Mucosa of descending colon (tissue), 3 donors: ENCODE data around the gene SPATA31E1. TPM values are rescaled to one million over a fixed set of nuclear protein-coding genes. Genes with fewer than 3 reads are reported as not detected.

ENCODE experiments used
- ATAC-seq: fragments of 200-7000 bp; cut with Tn5 transposase; one replicate; pipeline ENCODE4 v1.9.1; 2020; ENCODE audit warnings: mild to moderate bottlenecking, moderate library complexity
- DNase-seq, 3 donors: peaks; one replicate each; pipeline ENCODE4 v3.0.0-alpha.2; 2020
- H3K36me3 ChIP-seq: fragments of 200-600 bp; one replicate; pipeline ENCODE4 v1.8.0; 2021; ENCODE audit warnings: low read depth, mild to moderate bottlenecking
- H3K4me1 ChIP-seq: fragments of 200-600 bp; one replicate; pipeline ENCODE4 v1.8.0; 2021; ENCODE audit warnings: low read depth, mild to moderate bottlenecking
- H3K4me3 ChIP-seq: fragments of 200-600 bp; one replicate; pipeline ENCODE4 v1.8.0; 2021; ENCODE audit warnings: mild to moderate bottlenecking
- H3K9me3 ChIP-seq: fragments of 200-600 bp; one replicate; pipeline ENCODE4 v1.8.0; 2021; ENCODE audit warnings: mild to moderate bottlenecking
- intact Hi-C, 2 donors: fragments of 100-400 bp; cut with DNase I in 1 of 2; cut with micrococcal nuclease in 1 of 2; formaldehyde crosslinking; loops; one replicate each; pipeline versions ENCODE4 v1.11.0 to v1.11.1; 2022; cut with DNase I, micrococcal nuclease
- total RNA-seq, 3 donors: library from RNA; stranded (reverse); fragmentation: NEBNext Ultra II Directional in 2 of 3; extraction: Animal tissue kit (Norgen Biotek cat#: 25700) in 2 of 3; gene quantifications; one replicate each; pipeline versions ENCODE4 v1.2.1 to v1.2.4, GENCODE V29; 2021 to 2023
- TF ChIP-seq, protein P1 (sequence below): fragments of 200-600 bp; IDR thresholded peaks from one replicate; pipeline ENCODE4 v1.8.0; 2022; ENCODE audit warnings: antibody characterized with exemption, mild to moderate bottlenecking
- donor health status: DM: no; HTN: no; CAD: no; lungs with moderate emphysema.
- donor health status: DM: no; HTN: no; CAD: no.
- donor health status: DM: no; HTN: yes; CAD: no.

The SPATA31E1 gene
- total RNA-seq, 3 donors from 2014 or later, result 0.06 TPM; not detected in 2

- no peak for DNase-seq
- Histone ChIP-seq H3K9me3 (peaks cover 2% of the 10 kb centered on the region), H3K36me3 (no peaks in the 10 kb centered on the region), H3K4me3 (no peak overlapping the region), H3K4me1 (no peaks in the 10 kb centered on the region)
- no peak for ATAC-seq
- intact Hi-C loops, result no loop called here
- TF ChIP-seq, protein P1, sequence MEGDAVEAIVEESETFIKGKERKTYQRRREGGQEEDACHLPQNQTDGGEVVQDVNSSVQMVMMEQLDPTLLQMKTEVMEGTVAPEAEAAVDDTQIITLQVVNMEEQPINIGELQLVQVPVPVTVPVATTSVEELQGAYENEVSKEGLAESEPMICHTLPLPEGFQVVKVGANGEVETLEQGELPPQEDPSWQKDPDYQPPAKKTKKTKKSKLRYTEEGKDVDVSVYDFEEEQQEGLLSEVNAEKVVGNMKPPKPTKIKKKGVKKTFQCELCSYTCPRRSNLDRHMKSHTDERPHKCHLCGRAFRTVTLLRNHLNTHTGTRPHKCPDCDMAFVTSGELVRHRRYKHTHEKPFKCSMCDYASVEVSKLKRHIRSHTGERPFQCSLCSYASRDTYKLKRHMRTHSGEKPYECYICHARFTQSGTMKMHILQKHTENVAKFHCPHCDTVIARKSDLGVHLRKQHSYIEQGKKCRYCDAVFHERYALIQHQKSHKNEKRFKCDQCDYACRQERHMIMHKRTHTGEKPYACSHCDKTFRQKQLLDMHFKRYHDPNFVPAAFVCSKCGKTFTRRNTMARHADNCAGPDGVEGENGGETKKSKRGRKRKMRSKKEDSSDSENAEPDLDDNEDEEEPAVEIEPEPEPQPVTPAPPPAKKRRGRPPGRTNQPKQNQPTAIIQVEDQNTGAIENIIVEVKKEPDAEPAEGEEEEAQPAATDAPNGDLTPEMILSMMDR, result no peak
Observed at GRCh38 chr9:87863882-87864465, 18.7 kb upstream of the SPATA31E1 start.

DNA sequence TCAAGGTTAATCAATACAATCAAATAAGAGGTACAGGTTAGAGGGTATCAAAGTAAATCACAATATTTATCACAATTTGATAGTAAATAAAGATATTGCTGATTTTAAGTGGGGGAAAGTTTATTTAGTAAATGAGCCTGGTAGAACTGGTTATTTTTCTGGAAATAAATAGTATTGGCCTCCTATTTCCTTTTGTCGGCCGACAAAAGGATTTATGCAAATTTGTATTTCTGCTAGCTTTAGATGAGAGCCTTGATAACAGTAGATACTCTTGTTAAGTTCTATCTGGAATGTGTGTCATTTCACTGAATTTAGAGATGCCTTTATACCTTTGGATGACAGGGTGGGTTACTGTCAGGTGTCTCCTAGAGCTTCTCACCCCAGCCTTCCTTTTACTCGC lies 17.8 kb upstream of the SPATA31E1 start:
- Histone ChIP-seq H3K36me3 (no peaks in the 10 kb centered on the region), H3K9me3 (peaks cover 2% of the 10 kb centered on the region), H3K4me1 (no peaks in the 10 kb centered on the region), H3K4me3 (no peak overlapping the region)
- DNase-seq, result no peak
- TF ChIP-seq, protein P1, result no peak
- intact Hi-C loops, result no loop called here
- ATAC-seq, result no peak

GRCh38 chr9:87865626-87866025 lies 17.1 kb upstream of the SPATA31E1 start:
- H3K4me3 ChIP-seq, result no peak overlapping the region
- intact Hi-C loops, result no loop called here
- no peaks in the 10 kb centered on the region for H3K36me3 ChIP-seq
- TF ChIP-seq, protein P1, result no peak
- peaks cover 2% of the 10 kb centered on the region for H3K9me3 ChIP-seq
- DNase-seq (no peak), ATAC-seq (peak; percentile 84)
- no peaks in the 10 kb centered on the region for H3K4me1 ChIP-seq

DNA sequence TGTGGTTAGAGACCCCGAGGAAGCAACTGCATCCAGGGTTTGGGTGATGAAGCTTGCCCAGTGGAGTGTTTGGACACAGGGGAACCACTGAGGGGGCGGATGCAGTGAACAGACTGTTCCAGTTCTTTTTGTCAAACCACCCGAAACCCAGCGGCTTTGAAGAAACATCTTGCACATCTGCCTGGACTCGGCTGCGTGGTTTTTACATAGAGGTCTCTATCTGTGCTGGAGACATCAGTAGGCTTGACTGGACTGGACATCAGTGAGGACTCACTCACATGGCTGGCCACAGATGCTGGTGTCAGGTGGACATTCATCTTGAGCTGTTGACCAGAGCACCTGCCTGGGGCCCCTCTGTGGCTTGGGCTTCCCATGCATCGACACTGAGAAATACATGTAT lies 15.3 kb upstream of the SPATA31E1 start:
- DNase-seq (no peak), ATAC-seq (no peak)
- Histone ChIP-seq H3K9me3 (no peaks in the 10 kb centered on the region), H3K36me3 (no peaks in the 10 kb centered on the region), H3K4me3 (no peak overlapping the region), H3K4me1 (no peaks in the 10 kb centered on the region)
- intact Hi-C loops, result no loop called here
- TF ChIP-seq, protein P1, result no peak

GRCh38 chr9:87868175-87868574 lies 14.5 kb upstream of the SPATA31E1 start:
- ATAC-seq, result no peak
- Histone ChIP-seq H3K36me3 (no peaks in the 10 kb centered on the region), H3K4me1 (no peaks in the 10 kb centered on the region), H3K9me3 (no peaks in the 10 kb centered on the region), H3K4me3 (no peak overlapping the region)
- TF ChIP-seq, protein P1, result no peak
- DNase-seq, result no peak
- intact Hi-C loops, result no loop called here

DNA sequence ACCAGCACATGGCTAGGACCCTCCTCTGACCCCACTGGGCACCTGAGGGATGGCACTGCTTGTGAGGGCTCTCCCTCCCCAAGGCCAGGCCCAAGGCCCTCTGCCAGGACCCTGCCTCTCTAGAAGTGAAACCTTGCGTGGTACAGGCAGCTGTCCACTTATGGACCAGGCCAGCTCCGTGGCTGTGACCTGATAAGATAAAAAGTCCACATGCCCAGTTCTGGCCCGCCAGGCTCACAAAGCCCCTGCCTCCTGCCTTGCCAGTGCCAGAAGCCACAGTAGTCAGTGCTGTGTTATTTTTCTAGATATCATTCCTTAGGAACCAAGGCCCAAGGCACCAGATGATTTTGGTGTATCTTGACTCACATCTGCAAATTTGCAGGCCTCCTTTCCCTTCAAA lies 14.0 kb upstream of the SPATA31E1 start:
- H3K9me3 ChIP-seq, result no peaks in the 10 kb centered on the region
- H3K36me3 ChIP-seq, result no peaks in the 10 kb centered on the region
- no peak for DNase-seq
- intact Hi-C loops, result no loop called here
- H3K4me1 ChIP-seq, result no peaks in the 10 kb centered on the region
- H3K4me3 ChIP-seq, result no peak overlapping the region
- TF ChIP-seq, protein P1, result no peak
- ATAC-seq, result no peak
